Measurements from ENCODE around the gene TMEM158. TPM values are rescaled to one million over a fixed set of nuclear protein-coding genes. Genes with fewer than 3 reads are reported as not detected.

The TMEM158 gene
- polyA plus RNA-seq, 1 donor from 2014 or later: 7.9 TPM

GRCh38 chr3:45178183-45179023 lies 47.7 kb downstream of the TMEM158 start:
- TF ChIP-seq EP300 (conservative IDR thresholded peaks at IDR 0.05; ENCODE audit: poor library complexity, severe bottlenecking): no peak
- TF ChIP-seq EZH2 (IDR thresholded peaks at IDR 0.05; ENCODE audit: borderline replicate concordance, insufficient read depth, low read length, poor library complexity, severe bottlenecking): no peak
- TF ChIP-seq RAD21 (conservative IDR thresholded peaks at IDR 0.05): no peak
- no peak for TF ChIP-seq MXI1 (conservative IDR thresholded peaks at IDR 0.05; ENCODE audit: poor library complexity, severe bottlenecking)
- no peak for TF ChIP-seq REST (IDR thresholded peaks at IDR 0.05; ENCODE audit: borderline replicate concordance)
- no peak for TF ChIP-seq SMC3 (conservative IDR thresholded peaks at IDR 0.05; ENCODE audit: poor library complexity)
- TF ChIP-seq POLR2AphosphoS5 (IDR thresholded peaks at IDR 0.05): no peak
- no peak for TF ChIP-seq TAF1 (IDR thresholded peaks at IDR 0.05; ENCODE audit: low read depth)
- TF ChIP-seq, protein P1, sequence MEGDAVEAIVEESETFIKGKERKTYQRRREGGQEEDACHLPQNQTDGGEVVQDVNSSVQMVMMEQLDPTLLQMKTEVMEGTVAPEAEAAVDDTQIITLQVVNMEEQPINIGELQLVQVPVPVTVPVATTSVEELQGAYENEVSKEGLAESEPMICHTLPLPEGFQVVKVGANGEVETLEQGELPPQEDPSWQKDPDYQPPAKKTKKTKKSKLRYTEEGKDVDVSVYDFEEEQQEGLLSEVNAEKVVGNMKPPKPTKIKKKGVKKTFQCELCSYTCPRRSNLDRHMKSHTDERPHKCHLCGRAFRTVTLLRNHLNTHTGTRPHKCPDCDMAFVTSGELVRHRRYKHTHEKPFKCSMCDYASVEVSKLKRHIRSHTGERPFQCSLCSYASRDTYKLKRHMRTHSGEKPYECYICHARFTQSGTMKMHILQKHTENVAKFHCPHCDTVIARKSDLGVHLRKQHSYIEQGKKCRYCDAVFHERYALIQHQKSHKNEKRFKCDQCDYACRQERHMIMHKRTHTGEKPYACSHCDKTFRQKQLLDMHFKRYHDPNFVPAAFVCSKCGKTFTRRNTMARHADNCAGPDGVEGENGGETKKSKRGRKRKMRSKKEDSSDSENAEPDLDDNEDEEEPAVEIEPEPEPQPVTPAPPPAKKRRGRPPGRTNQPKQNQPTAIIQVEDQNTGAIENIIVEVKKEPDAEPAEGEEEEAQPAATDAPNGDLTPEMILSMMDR (IDR thresholded peaks at IDR 0.05; ENCODE audit: poor library complexity, severe bottlenecking): no peak

DNA sequence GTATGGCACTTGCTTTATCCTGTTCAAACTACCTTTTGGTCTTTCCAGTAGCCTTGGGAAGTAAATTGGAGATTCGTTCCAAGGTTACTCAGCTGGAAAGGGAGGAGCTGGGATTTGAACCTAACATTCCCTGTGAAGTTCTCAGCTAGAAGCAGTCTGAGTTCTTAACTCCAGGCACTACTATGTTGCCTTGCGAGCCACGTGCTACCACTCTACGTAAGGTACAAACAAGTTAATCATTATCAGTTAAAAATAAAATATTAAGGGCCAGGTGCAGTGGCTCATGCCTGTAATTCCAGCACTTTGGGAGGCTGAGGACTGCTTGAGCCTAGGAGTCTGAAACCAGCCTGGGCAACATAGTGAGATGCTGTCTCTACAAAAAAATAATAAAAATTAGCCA lies 49.2 kb downstream of the TMEM158 start:
- Histone ChIP-seq H3K9ac (ENCODE audit: low read length) (no peak overlapping the region), H3K27me3 (ENCODE audit: insufficient read depth, low read depth, low read length) (no peaks in the 10 kb centered on the region), H3F3A (ENCODE audit: insufficient read depth, low read length, poor library complexity, severe bottlenecking) (no peaks in the 10 kb centered on the region), H3K4me3 (ENCODE audit: low read length) (no peak overlapping the region), H2AFZ (ENCODE audit: low read depth, low read length) (no peak overlapping the region), H3K27ac (ENCODE audit: low read length) (no peak overlapping the region), H3K9me3 (ENCODE audit: low read length) (no peaks in the 10 kb centered on the region), H4K20me1 (ENCODE audit: insufficient read depth) (no peaks in the 10 kb centered on the region), H3K79me2 (replicated peaks; ENCODE audit: insufficient read depth, low read length) (no peaks in the 10 kb centered on the region), H3K4me2 (ENCODE audit: low read length) (no peak overlapping the region), H3K36me3 (ENCODE audit: insufficient read depth, low read length) (no peaks in the 10 kb centered on the region), H3K9me2 (ENCODE audit: insufficient read depth, low read length) (no peaks in the 10 kb centered on the region)
- TF ChIP-seq POLR2AphosphoS5 (IDR thresholded peaks at IDR 0.05): no peak
- TF ChIP-seq MXI1 (conservative IDR thresholded peaks at IDR 0.05; ENCODE audit: poor library complexity, severe bottlenecking): no peak
- no peak for TF ChIP-seq TAF1 (IDR thresholded peaks at IDR 0.05; ENCODE audit: low read depth)
- TF ChIP-seq RAD21 (conservative IDR thresholded peaks at IDR 0.05): no peak
- TF ChIP-seq EP300 (conservative IDR thresholded peaks at IDR 0.05; ENCODE audit: poor library complexity, severe bottlenecking): no peak
- no peak for TF ChIP-seq EZH2 (IDR thresholded peaks at IDR 0.05; ENCODE audit: borderline replicate concordance, insufficient read depth, low read length, poor library complexity, severe bottlenecking)
- no peak for TF ChIP-seq SMC3 (conservative IDR thresholded peaks at IDR 0.05; ENCODE audit: poor library complexity)
- TF ChIP-seq, protein P1 (IDR thresholded peaks at IDR 0.05; ENCODE audit: poor library complexity, severe bottlenecking): no peak
- no peak for TF ChIP-seq REST (IDR thresholded peaks at IDR 0.05; ENCODE audit: borderline replicate concordance)

More at GRCh38 chr3:45178183-45179023, 47.7 kb downstream of the TMEM158 start:
- H3K27me3 ChIP-seq (ENCODE audit: insufficient read depth, low read depth, low read length): no peaks in the 10 kb centered on the region
- no peaks in the 10 kb centered on the region for H3K79me2 ChIP-seq (replicated peaks; ENCODE audit: insufficient read depth, low read length)
- H3K27ac ChIP-seq (ENCODE audit: low read length): no peak overlapping the region
- no peaks in the 10 kb centered on the region for H3F3A ChIP-seq (ENCODE audit: insufficient read depth, low read length, poor library complexity, severe bottlenecking)
- no peaks in the 10 kb centered on the region for H4K20me1 ChIP-seq (ENCODE audit: insufficient read depth)
- no peaks in the 10 kb centered on the region for H3K9me2 ChIP-seq (ENCODE audit: insufficient read depth, low read length)
- H3K9ac ChIP-seq (ENCODE audit: low read length): no peak overlapping the region
- H2AFZ ChIP-seq (ENCODE audit: low read depth, low read length): no peak overlapping the region
- H3K4me3 ChIP-seq (ENCODE audit: low read length): no peak overlapping the region
- no peaks in the 10 kb centered on the region for H3K9me3 ChIP-seq (ENCODE audit: low read length)
- H3K4me2 ChIP-seq (ENCODE audit: low read length): no peak overlapping the region
- no peaks in the 10 kb centered on the region for H3K36me3 ChIP-seq (ENCODE audit: insufficient read depth, low read length)
